ENCODE measurements around the gene RPTOR.

RPTOR gene

GRCh38 chr17:80727409-80727755 is 182.7 kb downstream of the RPTOR start:
- TF ChIP-seq, protein P1, sequence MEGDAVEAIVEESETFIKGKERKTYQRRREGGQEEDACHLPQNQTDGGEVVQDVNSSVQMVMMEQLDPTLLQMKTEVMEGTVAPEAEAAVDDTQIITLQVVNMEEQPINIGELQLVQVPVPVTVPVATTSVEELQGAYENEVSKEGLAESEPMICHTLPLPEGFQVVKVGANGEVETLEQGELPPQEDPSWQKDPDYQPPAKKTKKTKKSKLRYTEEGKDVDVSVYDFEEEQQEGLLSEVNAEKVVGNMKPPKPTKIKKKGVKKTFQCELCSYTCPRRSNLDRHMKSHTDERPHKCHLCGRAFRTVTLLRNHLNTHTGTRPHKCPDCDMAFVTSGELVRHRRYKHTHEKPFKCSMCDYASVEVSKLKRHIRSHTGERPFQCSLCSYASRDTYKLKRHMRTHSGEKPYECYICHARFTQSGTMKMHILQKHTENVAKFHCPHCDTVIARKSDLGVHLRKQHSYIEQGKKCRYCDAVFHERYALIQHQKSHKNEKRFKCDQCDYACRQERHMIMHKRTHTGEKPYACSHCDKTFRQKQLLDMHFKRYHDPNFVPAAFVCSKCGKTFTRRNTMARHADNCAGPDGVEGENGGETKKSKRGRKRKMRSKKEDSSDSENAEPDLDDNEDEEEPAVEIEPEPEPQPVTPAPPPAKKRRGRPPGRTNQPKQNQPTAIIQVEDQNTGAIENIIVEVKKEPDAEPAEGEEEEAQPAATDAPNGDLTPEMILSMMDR (IDR thresholded peaks at IDR 0.05; ENCODE audit: low read depth, low read length): no peak
- no peak overlapping the region for H3K4me3 ChIP-seq (replicated peaks in 1 of 2; ENCODE audit: low read depth in 2 of 2, low read length in 2 of 2)
- DNase-seq (ENCODE audit: low read depth in 2 of 2): no peak

DNA sequence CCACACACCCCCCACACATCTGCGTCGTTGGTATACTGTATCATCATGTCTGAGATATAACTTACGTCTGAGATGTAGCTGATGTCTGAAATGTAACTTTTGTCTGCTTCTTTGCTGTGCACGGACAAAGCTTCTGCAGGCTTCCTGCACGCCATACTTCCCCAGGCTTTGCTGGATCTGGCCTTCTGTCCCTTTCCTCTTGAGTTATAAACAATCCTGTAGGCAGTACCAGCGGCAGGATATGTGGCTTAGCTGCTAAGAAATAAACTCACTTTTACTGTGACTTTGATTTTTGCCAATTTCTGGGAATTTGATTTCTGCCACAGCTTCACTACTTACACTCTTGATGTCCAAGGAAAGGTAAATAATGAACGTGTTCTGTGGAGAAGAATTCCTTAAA is 184.4 kb downstream of the RPTOR start:
- TF ChIP-seq, protein P1 (IDR thresholded peaks at IDR 0.05; ENCODE audit: low read depth, low read length): no peak
- no peak for DNase-seq (ENCODE audit: low read depth in 2 of 2)
- no peak overlapping the region for H3K4me3 ChIP-seq (replicated peaks in 1 of 2; ENCODE audit: low read depth in 2 of 2, low read length in 2 of 2)

DNA sequence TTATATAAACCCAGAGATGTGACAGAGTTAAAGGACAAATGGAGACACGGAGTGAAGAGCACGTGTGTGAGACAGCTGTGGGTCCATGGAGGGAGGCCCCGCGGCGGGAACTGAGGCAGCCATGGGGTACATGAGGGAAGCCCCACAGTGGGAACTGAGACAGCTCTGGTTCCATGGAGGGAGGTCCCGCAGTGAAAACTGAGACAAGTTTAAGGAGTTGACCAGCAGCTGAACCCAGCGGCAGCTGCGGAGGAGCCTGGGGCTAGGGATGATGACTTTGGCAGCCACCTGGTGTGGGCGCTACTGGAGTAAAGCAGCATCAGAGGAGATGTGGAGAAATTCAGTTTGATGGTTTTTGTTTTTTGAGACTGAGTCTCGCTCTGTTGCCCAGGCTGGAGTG is 185.1 kb downstream of the RPTOR start:
- TF ChIP-seq, protein P1 (IDR thresholded peaks at IDR 0.05; ENCODE audit: low read depth, low read length): no peak
- no peak for DNase-seq (ENCODE audit: low read depth in 2 of 2)
- no peak overlapping the region for H3K4me3 ChIP-seq (replicated peaks in 1 of 2; ENCODE audit: low read depth in 2 of 2, low read length in 2 of 2)

DNA sequence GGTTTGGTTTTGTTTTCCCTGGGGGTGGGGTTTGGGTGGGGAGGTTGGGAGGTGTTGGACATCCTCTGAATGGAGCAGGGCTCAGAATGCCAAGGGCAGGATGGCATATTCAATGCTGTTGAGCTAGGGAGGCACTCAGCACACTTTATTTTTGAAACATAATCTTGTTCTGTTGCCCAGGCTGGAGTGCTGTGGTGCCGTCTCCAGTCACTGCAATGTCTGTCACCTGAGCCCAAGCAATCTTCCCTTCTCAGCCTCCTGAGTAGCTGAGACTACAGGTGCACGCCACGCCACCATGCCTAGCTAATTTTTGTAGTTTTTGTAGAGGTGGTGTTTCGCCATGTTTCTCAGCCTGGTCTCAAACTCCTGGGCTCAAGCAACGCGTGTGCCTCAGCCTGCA is 186.1 kb downstream of the RPTOR start:
- DNase-seq (ENCODE audit: low read depth in 2 of 2): no peak
- H3K4me3 ChIP-seq (replicated peaks in 1 of 2; ENCODE audit: low read depth in 2 of 2, low read length in 2 of 2): no peak overlapping the region
- TF ChIP-seq, protein P1 (IDR thresholded peaks at IDR 0.05; ENCODE audit: low read depth, low read length): no peak

DNA sequence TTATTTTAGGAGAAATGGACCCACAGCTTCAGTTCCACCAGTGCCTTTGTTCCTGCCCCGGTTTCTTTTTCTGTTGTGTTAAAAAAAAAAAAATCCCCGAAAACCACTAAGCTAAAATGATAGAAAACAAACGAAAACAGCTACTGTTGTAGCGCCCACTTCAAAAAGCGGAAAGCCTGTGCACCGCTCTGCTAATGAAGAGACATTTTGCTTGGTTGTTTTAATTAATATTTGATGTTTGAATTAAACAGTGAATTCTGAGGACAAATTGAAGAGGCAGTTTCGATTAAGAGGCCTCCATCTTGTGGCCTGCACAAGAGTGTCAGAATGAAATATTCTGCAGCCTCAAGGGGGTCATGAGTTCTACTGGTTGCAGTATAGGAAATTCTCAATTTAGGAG is 186.7 kb downstream of the RPTOR start:
- TF ChIP-seq, protein P1 (IDR thresholded peaks at IDR 0.05; ENCODE audit: low read depth, low read length): no peak
- no peak overlapping the region for H3K4me3 ChIP-seq (replicated peaks in 1 of 2; ENCODE audit: low read depth in 2 of 2, low read length in 2 of 2)

DNA sequence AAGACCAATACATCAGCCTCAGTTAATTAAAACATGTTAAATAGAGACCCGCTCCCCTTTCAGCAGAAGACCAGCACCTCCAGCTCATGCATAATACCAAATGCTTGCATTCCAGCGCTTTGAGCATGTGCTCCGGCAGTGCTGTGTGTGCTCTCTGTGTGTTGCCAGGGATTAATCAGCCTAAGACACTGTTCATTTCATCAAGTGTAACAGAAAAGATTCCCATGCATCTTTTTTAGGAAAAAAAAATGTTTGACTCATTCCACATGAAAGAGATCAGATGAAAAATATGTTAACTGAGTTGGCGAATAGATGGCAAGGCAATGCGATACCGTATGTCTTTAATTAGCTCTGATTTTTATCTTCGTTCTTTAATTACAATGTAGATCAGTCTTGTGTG is 187.6 kb downstream of the RPTOR start:
- no peak overlapping the region for H3K4me3 ChIP-seq (replicated peaks in 1 of 2; ENCODE audit: low read depth in 2 of 2, low read length in 2 of 2)
- DNase-seq (ENCODE audit: low read depth in 2 of 2): peak; percentile 12 to 36
- TF ChIP-seq, protein P1 (IDR thresholded peaks at IDR 0.05; ENCODE audit: low read depth, low read length): no peak

More for the DNA sequence above, 186.7 kb downstream of the RPTOR start:
- DNase-seq (ENCODE audit: low read depth in 2 of 2): no peak

All from cardiac fibroblast (primary cell).